Astrocyte (in vitro differentiated cells and primary cell): ENCODE results near the gene EDN3.

Experiments
- CTCF ChIP-seq: IDR thresholded peaks from 2 replicates; pipeline ENCODE4 v1.5.1; 2011; ENCODE audit warnings: low read depth, mild to moderate bottlenecking, inconsistent platforms, low read length, moderate library complexity; ENCODE audit not compliant: insufficient read depth
- EZH2 ChIP-seq: IDR thresholded peaks from 2 replicates; pipeline ENCODE4 v1.6.1; 2012; ENCODE audit warnings: mild to moderate bottlenecking, low read length, inconsistent platforms; ENCODE audit not compliant: insufficient read depth

- no peak for TF ChIP-seq CTCF
- no peak for TF ChIP-seq EZH2
Measured at GRCh38 chr20:59359906-59360725, 59.7 kb downstream of the EDN3 start.
